Stimulated activated CD4-positive, alpha-beta T cell treated with anti-CD3 and anti-CD28 coated beads, Interleukin-4, amount 100 ng/mL, for 1 hour (primary cell): ENCODE data around the gene NALCN.

Source experiments
- DNase-seq: peaks from one replicate; pipeline ENCODE4 v3.0.0-alpha.2; 2020

The NALCN gene

GRCh38 chr13:101013245-101013644 is 403.1 kb downstream of the NALCN start:
- no peak for DNase-seq

DNA sequence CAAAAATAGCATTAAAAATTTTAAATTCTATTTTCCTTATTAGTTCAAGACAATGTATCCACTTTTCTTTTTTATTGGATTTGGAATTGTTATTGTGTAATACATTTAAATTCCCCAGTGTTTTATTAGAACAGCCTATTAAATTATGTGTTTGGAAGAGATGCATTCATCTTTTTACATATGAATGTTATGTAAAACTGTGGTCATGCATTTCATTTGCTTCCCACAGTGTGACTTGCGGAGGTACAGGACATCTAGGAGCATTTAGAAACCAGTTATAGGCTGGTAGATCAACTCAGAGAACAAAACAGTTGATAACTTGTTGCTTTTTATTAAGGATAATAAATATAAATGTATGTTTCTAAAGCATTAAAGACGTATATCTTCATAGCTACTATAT is 406.2 kb downstream of the NALCN start:
- no peak for DNase-seq

DNA sequence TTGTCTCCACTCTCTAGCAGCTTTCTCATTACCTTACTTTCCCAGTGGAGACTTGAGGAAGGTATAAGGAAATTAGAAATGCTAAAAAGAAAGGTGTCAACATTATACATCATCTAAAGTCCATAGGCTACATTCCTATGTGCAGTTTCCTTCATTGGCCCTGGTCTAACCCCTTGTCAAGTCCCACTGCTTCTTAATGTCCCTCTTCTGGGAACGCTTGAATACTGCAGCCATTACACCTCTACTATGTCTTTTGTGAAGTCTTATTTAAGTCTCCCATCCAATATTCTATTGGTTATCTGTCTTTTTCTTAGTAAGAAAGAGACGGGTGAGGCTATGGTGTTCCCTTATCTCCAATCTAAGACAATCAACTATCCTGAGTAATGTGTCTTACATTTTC is 409.1 kb downstream of the NALCN start:
- DNase-seq = no peak
